Naive thymus-derived CD4-positive, alpha-beta T cell (primary cell): Measurements from ENCODE around the gene FRMD4A. TPM values are rescaled to one million over a fixed set of nuclear protein-coding genes. Genes with fewer than 3 reads are reported as not detected.

Experiments
- ATAC-seq: fragments of 150-1000 bp; cut with Tn5 transposase; 2 replicates; pipeline ENCODE4 v1.10.0; 2021; ENCODE audit warnings: mild to moderate bottlenecking, moderate library complexity
- CTCF ChIA-PET: fragments of 350-600 bp; sonication (Branson Sonifier 250); formaldehyde crosslinking; loops from one replicate; lab custom pipeline; 2021; ENCODE audit warnings: antibody characterized with exemption; lab: Charles Lee
- POLR2A ChIA-PET: fragments of 350-600 bp; sonication (Branson Sonifier 250); formaldehyde crosslinking; loops from one replicate; lab custom pipeline; 2021; ENCODE audit warnings: antibody characterized with exemption, inconsistent platforms; lab: Charles Lee
- DNase-seq, 9 donors: peaks; one replicate each; pipeline versions ENCODE4 v3.0.0 to v3.0.0-alpha.2; 2020 to 2022; ENCODE audit warnings: mixed read lengths in 1 of 9
- H3K27ac ChIP-seq: one replicate; pipeline ENCODE4 v1.7.0; 2013; ENCODE audit warnings: mild to moderate bottlenecking, low read depth, low read length, moderate library complexity
- H3K27me3 ChIP-seq, 2 donors: one replicate each; pipeline ENCODE4 v1.7.0; 2013; ENCODE audit warnings: low read length in 2 of 2, mild to moderate bottlenecking in 2 of 2, moderate library complexity in 2 of 2; ENCODE audit not compliant: control insufficient read depth in 2 of 2, insufficient read depth in 2 of 2
- H3K36me3 ChIP-seq, 3 experiments: 1 replicate in 2 of 3; 2 replicates in 1 of 3; pipeline ENCODE4 v1.7.0; 2013; ENCODE audit warnings: low read length in 3 of 3, mild to moderate bottlenecking in 3 of 3, moderate library complexity in 1 of 3; ENCODE audit not compliant: insufficient read depth in 3 of 3, control insufficient read depth in 2 of 3
- H3K4me1 ChIP-seq, 2 donors: one replicate each; pipeline ENCODE4 v1.7.0; 2013; ENCODE audit warnings: low read length in 2 of 2, mild to moderate bottlenecking in 2 of 2, moderate library complexity in 1 of 2; ENCODE audit not compliant: control insufficient read depth in 2 of 2, insufficient read depth in 2 of 2
- H3K4me3 ChIP-seq: 2 replicates; pipeline ENCODE4 v1.7.0; 2013; ENCODE audit warnings: mild to moderate bottlenecking, low read length
- H3K9me3 ChIP-seq, 3 experiments: 1 replicate in 2 of 3; 2 replicates in 1 of 3; pipeline ENCODE4 v1.7.0; 2013; ENCODE audit warnings: low read length in 3 of 3; ENCODE audit not compliant: control insufficient read depth in 2 of 3
- H3K27ac Mint-ChIP-seq, 9 donors: one replicate each; pipeline ENCODE4 v1.8.0; 2020 to 2022; ENCODE audit warnings: mixed read lengths in 9 of 9, mild to moderate bottlenecking in 8 of 9, moderate library complexity in 5 of 9, inconsistent platforms in 2 of 9
- H3K27me3 Mint-ChIP-seq, 5 donors: one replicate each; pipeline ENCODE4 v1.8.0; 2021 to 2022; ENCODE audit warnings: mixed read lengths in 5 of 5, mild to moderate bottlenecking in 1 of 5
- H3K36me3 Mint-ChIP-seq, 5 donors: one replicate each; pipeline ENCODE4 v1.8.0; 2020 to 2022; ENCODE audit warnings: mixed read lengths in 5 of 5, mild to moderate bottlenecking in 3 of 5, inconsistent platforms in 1 of 5
- H3K4me1 Mint-ChIP-seq, 7 donors: one replicate each; pipeline ENCODE4 v1.8.0; 2020 to 2022; ENCODE audit warnings: mixed read lengths in 7 of 7, mild to moderate bottlenecking in 3 of 7, inconsistent platforms in 1 of 7
- H3K4me3 Mint-ChIP-seq, 10 donors: one replicate each; pipeline ENCODE4 v1.8.0; 2020 to 2022; ENCODE audit warnings: mild to moderate bottlenecking in 10 of 10, mixed read lengths in 10 of 10, moderate library complexity in 6 of 10, inconsistent platforms in 2 of 10
- H3K9me3 Mint-ChIP-seq, 11 donors: one replicate each; pipeline ENCODE4 v1.8.0; 2020 to 2022; ENCODE audit warnings: mixed read lengths in 11 of 11, mild to moderate bottlenecking in 4 of 11, inconsistent platforms in 1 of 11, moderate library complexity in 1 of 11
- intact Hi-C, 2 donors: fragments of 100-400 bp; cut with micrococcal nuclease; formaldehyde crosslinking; loops; one replicate each; pipeline ENCODE4 v1.15.1; 2023
- polyA plus RNA-seq, 2 donors: library from polyadenylated mRNA; unstranded; fragments of 300-500 nt; fragmentation: Illumina TruSeq; gene quantifications; one replicate each; pipeline ENCODE4 v1.2.3, GENCODE V29; 2021
- total RNA-seq, 6 experiments: library from RNA in 5 of 6; stranded (reverse) in 5 of 6; gene quantifications; 1 replicate in 5 of 6; 2 replicates in 1 of 6; pipeline ENCODE4 v1.2.3 and lab custom pipeline; 2021 to 2026

The FRMD4A gene
- total and polyA plus RNA-seq, 7 experiments from 2014 or later = 0.10 to 3.1 (median 0.62) TPM

DNA sequence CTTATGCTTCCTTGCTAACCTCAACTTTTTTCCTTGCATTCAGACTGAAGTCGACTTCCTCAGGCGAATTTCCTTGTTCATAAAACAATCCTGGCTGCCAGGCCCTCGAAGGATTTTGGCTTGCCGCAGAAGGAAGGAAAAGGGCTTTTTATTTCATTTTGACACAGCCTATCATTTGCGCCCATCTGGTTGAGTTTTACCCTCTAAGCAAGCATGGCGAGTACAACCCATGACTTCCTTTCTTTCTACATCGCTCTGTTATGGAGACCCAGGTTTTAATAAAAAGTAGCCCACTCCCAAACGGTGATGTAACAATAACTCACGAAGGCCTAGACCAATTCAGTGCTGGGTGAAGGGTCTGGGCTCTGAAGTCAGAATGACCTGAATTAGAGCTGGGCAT is 634.7 kb downstream of the FRMD4A start:
- Histone ChIP-seq H3K27me3 (no peaks in the 10 kb centered on the region), H3K9me3 (no peaks in the 10 kb centered on the region), H3K27ac (no peak overlapping the region), H3K4me1 (no peaks in the 10 kb centered on the region), H3K4me3 (no peak overlapping the region), H3K36me3 (no peaks in the 10 kb centered on the region)
- no peak overlapping the region for H3K27ac Mint-ChIP-seq
- CTCF ChIA-PET = no interaction called here
- no peaks in the 10 kb centered on the region for H3K9me3 Mint-ChIP-seq
- H3K27me3 Mint-ChIP-seq = peaks cover 0 to 7% (median 0%) of the 10 kb centered on the region in 5 donors
- no peaks in the 10 kb centered on the region for H3K4me1 Mint-ChIP-seq
- no peak for ATAC-seq
- POLR2A ChIA-PET = no interaction called here
- intact Hi-C loops = no loop called here
- DNase-seq = no peak
- H3K36me3 Mint-ChIP-seq = peaks cover 0 to 7% (median 0%) of the 10 kb centered on the region in 5 donors
- H3K4me3 Mint-ChIP-seq = no peak overlapping the region

DNA sequence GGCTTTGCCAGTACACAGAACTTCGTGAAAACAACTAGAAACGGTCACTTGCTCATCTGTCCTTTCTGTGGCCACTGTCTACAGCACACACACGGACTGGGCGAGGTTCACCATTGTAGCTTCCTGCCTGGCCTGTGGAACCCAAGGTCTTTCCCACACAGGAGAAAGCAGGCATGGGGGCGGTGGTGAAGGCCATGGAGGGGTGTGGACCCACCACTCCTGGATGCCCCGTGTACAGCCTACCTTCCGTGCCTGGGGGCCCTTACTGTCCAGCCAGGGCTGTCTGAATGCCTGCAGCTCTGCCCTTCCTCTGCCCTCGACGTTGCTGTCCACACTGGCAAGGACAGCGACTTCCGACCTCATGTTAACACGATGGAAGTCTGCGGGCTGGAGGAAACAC is 635.1 kb downstream of the FRMD4A start:
- ChIA-PET POLR2A (no interaction called here), CTCF (no interaction called here)
- Mint-ChIP-seq H3K27ac (no peak overlapping the region), H3K36me3 (peaks cover 0 to 7% (median 0%) of the 10 kb centered on the region in 5 donors), H3K27me3 (peaks cover 0 to 7% (median 0%) of the 10 kb centered on the region in 5 donors), H3K9me3 (no peaks in the 10 kb centered on the region), H3K4me3 (no peak overlapping the region), H3K4me1 (no peaks in the 10 kb centered on the region)
- ATAC-seq = no peak
- H3K27me3 ChIP-seq = no peaks in the 10 kb centered on the region
- H3K4me1 ChIP-seq = no peaks in the 10 kb centered on the region
- intact Hi-C loops = no loop called here
- H3K36me3 ChIP-seq = no peaks in the 10 kb centered on the region
- H3K4me3 ChIP-seq = no peak overlapping the region
- no peak overlapping the region for H3K27ac ChIP-seq
- no peak for DNase-seq
- H3K9me3 ChIP-seq = no peaks in the 10 kb centered on the region

DNA sequence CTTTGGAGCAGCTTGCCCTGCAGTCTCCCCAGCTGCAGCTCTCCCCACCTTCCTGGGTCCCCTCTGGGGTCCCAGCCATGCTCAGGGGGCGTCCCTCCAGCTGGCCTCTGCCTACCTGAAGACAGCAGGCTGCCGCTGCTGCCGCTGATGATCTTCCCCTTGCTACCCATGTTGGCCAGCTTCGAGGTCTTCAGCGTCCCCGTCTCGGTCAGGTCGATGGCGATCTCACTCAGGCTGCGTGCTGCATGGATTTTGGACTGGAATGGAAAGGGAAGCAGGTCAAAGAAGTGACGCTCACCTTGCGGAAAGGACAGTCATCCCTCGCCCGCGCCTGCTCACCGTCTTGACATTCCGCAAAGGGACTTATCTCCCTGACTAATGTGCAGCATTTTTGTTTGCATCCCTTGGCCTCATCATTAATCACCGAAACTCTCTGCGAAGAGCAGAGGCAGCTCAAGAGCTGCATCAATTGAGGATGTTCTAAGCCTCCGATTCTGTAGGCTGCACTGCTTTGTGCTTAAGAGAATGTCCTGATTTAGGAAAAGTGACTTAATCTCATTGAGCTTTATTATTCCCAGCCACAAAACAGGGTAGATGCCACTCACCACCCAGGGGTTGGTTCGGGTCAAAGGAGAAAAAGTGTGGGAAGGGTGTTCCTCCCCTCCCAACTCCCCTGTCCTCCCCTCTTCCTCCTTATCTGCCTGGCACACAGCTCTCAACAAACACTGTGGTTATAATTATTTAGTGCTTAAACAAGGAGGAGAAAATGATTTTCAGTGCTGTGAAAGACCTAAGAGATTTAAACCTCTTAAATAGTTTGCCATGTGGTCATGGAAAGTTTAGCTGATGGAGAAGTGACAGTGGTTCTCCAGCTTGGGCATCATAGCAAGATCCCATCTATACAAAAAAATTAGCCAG is 636.7 kb downstream of the FRMD4A start:
- Mint-ChIP-seq H3K36me3 (peaks cover 0 to 7% (median 0%) of the 10 kb centered on the region in 5 donors), H3K4me1 (no peaks in the 10 kb centered on the region), H3K27me3 (peaks cover 0 to 7% (median 0%) of the 10 kb centered on the region in 5 donors), H3K9me3 (no peaks in the 10 kb centered on the region), H3K4me3 (no peak overlapping the region), H3K27ac (no peak overlapping the region)
- no peak overlapping the region for H3K4me3 ChIP-seq
- no peaks in the 10 kb centered on the region for H3K4me1 ChIP-seq
- ATAC-seq = no peak
- H3K9me3 ChIP-seq = no peaks in the 10 kb centered on the region
- POLR2A ChIA-PET = no interaction called here
- intact Hi-C loops = no loop called here
- no peaks in the 10 kb centered on the region for H3K27me3 ChIP-seq
- CTCF ChIA-PET = no interaction called here
- no peaks in the 10 kb centered on the region for H3K36me3 ChIP-seq
- H3K27ac ChIP-seq = no peak overlapping the region
- DNase-seq = no peak

DNA sequence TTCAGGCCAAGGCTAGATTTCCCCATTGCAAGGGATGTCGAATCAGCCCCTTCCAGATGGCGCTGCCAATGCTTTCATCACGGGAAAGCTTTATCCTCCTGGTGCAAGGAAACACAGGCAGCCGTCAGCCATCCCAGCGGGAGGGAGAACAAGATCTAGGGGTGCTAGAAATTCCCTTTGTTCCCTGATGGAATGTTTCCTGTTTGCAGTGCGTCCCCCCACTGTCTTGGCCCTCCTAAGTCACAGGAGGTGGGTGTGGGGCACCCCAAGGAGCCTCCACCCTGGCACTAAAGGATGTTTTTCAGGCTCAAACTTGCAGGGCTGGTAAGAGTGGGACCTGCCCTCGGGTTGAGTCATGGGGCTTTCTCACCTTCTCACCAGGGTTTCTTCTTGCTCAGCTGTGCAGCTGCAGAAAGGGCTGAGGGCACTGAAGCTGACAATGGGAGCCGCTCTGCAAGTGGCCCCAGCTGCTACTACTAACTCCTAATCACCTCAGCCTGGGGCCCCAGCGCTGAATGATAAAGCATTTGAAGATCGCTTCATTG is 640.4 kb downstream of the FRMD4A start:
- ATAC-seq = no peak
- Histone ChIP-seq H3K36me3 (no peaks in the 10 kb centered on the region), H3K27ac (no peak overlapping the region), H3K4me1 (no peaks in the 10 kb centered on the region), H3K4me3 (no peak overlapping the region), H3K9me3 (no peaks in the 10 kb centered on the region), H3K27me3 (no peaks in the 10 kb centered on the region)
- Mint-ChIP-seq H3K4me3 (no peak overlapping the region), H3K9me3 (no peaks in the 10 kb centered on the region), H3K4me1 (no peaks in the 10 kb centered on the region), H3K27ac (no peak overlapping the region), H3K36me3 (peaks cover 0 to 7% (median 0%) of the 10 kb centered on the region in 5 donors), H3K27me3 (peaks cover 0 to 3% (median 0%) of the 10 kb centered on the region in 5 donors)
- POLR2A ChIA-PET = interaction anchor here (0.8 kb wide), 1 partner anchor 644 kb away, joined by 3 read pairs; no protein-coding TSS in a partner anchor
- DNase-seq = no peak
- CTCF ChIA-PET = no interaction called here
- intact Hi-C loops = no loop called here

DNA sequence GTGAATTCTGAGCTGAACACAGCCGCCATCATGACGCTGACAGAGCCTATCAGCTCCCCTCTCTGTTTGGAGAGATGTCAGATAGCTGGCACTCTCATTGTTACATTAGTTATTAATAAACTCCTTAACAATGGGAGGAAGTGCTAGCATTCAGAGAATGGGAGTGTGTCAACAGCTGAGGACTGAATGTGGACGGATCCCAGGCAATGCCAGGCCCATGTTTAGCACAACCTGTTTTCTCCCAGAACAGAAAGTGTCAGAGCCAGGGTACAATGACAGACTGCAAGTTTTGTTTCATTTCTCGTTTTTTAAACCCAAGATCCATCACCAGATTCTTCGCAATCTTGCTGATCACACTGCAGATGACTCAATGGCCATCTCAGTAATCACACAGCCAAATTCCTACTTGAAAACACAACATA is 644.4 kb downstream of the FRMD4A start:
- ChIA-PET POLR2A (no interaction called here), CTCF (no interaction called here)
- no peak overlapping the region for H3K27ac ChIP-seq
- Mint-ChIP-seq H3K9me3 (peaks cover 0 to 3% (median 0%) of the 10 kb centered on the region in 11 donors), H3K27ac (no peak overlapping the region), H3K4me3 (no peak overlapping the region), H3K4me1 (no peaks in the 10 kb centered on the region), H3K27me3 (peaks cover 0 to 7% (median 3%) of the 10 kb centered on the region in 5 donors), H3K36me3 (no peaks in the 10 kb centered on the region)
- H3K36me3 ChIP-seq = no peaks in the 10 kb centered on the region
- intact Hi-C loops = no loop called here
- no peaks in the 10 kb centered on the region for H3K4me1 ChIP-seq
- H3K9me3 ChIP-seq = no peaks in the 10 kb centered on the region
- H3K4me3 ChIP-seq = no peak overlapping the region
- ATAC-seq (no peak), DNase-seq (no peak)
- no peaks in the 10 kb centered on the region for H3K27me3 ChIP-seq

DNA sequence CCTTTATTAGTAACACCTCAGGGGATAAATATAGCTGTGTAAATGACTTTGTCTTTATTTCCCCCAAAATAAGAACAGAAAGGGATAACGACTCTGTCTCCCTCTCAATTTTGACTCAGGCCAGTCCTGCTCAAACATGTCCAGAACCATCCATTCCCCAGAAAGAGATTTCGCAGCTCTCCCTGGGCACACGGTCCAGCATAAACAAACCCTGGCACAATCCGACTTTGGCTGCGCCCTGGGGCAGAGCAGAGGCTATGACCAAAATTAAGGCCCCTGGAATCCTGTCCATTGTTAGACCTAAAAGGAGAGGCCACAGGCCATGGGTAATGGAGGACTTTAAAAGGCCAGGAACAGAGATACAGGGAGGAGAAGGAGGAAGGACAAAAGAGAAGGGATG is 644.8 kb downstream of the FRMD4A start:
- intact Hi-C loops = no loop called here
- H3K4me3 Mint-ChIP-seq = no peak overlapping the region
- peaks cover 0 to 9% (median 7%) of the 10 kb centered on the region in 5 donors for H3K27me3 Mint-ChIP-seq
- Histone ChIP-seq H3K36me3 (no peaks in the 10 kb centered on the region), H3K4me1 (no peaks in the 10 kb centered on the region), H3K27me3 (no peaks in the 10 kb centered on the region), H3K9me3 (no peaks in the 10 kb centered on the region), H3K27ac (no peak overlapping the region), H3K4me3 (no peak overlapping the region)
- CTCF ChIA-PET = no interaction called here
- H3K27ac Mint-ChIP-seq = no peak overlapping the region
- ATAC-seq (no peak), DNase-seq (no peak)
- no peaks in the 10 kb centered on the region for H3K36me3 Mint-ChIP-seq
- POLR2A ChIA-PET = no interaction called here
- no peaks in the 10 kb centered on the region for H3K4me1 Mint-ChIP-seq
- H3K9me3 Mint-ChIP-seq = peaks cover 0 to 3% (median 0%) of the 10 kb centered on the region in 11 donors
